Mesendoderm (in vitro differentiated cells): ENCODE results near the gene HOXD10.

Source experiments
- DNase-seq: peaks from one replicate; pipeline ENCODE4 v3.0.0; 2013
- H2AK5ac ChIP-seq: 2 replicates; pipeline ENCODE4 v1.6.1; 2013; ENCODE audit warnings: low read length, inconsistent platforms
- H2BK120ac ChIP-seq: 2 replicates; pipeline ENCODE4 v1.6.1; 2013; ENCODE audit warnings: low read depth, mild to moderate bottlenecking, low read length, moderate library complexity, mixed read lengths
- H2BK15ac ChIP-seq: replicated peaks from 2 replicates; pipeline ENCODE4 v1.6.1; 2013; ENCODE audit warnings: low read depth, mild to moderate bottlenecking, moderate library complexity
- H2BK5ac ChIP-seq: 2 replicates; pipeline ENCODE4 v1.6.1; 2013; ENCODE audit warnings: low read length, inconsistent platforms
- H3K18ac ChIP-seq: 2 replicates; pipeline ENCODE4 v1.6.1; 2013; ENCODE audit warnings: mild to moderate bottlenecking, low read length, mixed read lengths
- H3K23ac ChIP-seq: one replicate; pipeline ENCODE4 v1.6.1; 2013; ENCODE audit warnings: low read length
- H3K27ac ChIP-seq: 2 replicates; pipeline ENCODE4 v1.5.1; 2013; ENCODE audit warnings: low read depth, mild to moderate bottlenecking, inconsistent platforms, low read length, moderate library complexity
- H3K27me3 ChIP-seq: 2 replicates; pipeline ENCODE4 v1.6.1; 2013; ENCODE audit warnings: low read length, control low read depth, mild to moderate bottlenecking, inconsistent platforms; ENCODE audit not compliant: insufficient read depth, poor library complexity
- H3K36me3 ChIP-seq: 2 replicates; pipeline ENCODE4 v1.6.1; 2013; ENCODE audit warnings: low read length, inconsistent platforms; ENCODE audit not compliant: control insufficient read depth, insufficient read depth
- H3K4ac ChIP-seq: one replicate; pipeline ENCODE4 v1.6.1; 2013; ENCODE audit warnings: low read depth, mild to moderate bottlenecking, low read length, moderate library complexity
- H3K4me1 ChIP-seq: 2 replicates; pipeline ENCODE4 v1.6.1; 2013; ENCODE audit warnings: low read depth, low read length, inconsistent platforms; ENCODE audit not compliant: control insufficient read depth
- H3K4me2 ChIP-seq: 2 replicates; pipeline ENCODE4 v1.6.1; 2013; ENCODE audit warnings: low read length
- H3K4me3 ChIP-seq: 2 replicates; pipeline ENCODE4 v1.5.1; 2013; ENCODE audit warnings: mild to moderate bottlenecking, low read length
- H3K56ac ChIP-seq: one replicate; pipeline ENCODE4 v1.6.1; 2013; ENCODE audit warnings: low read length
- H3K79me1 ChIP-seq: 2 replicates; pipeline ENCODE4 v1.6.1; 2013; ENCODE audit warnings: low read length, inconsistent platforms
- H3K79me2 ChIP-seq: 2 replicates; pipeline ENCODE4 v1.6.1; 2013; ENCODE audit warnings: mild to moderate bottlenecking, low read length; ENCODE audit not compliant: control insufficient read depth, insufficient read depth
- H3K9ac ChIP-seq: 2 replicates; pipeline ENCODE4 v1.6.1; 2013; ENCODE audit warnings: low read length, inconsistent platforms
- H4K5ac ChIP-seq: one replicate; pipeline ENCODE4 v1.6.1; 2013; ENCODE audit warnings: low read length
- H4K8ac ChIP-seq: one replicate; pipeline ENCODE4 v1.6.1; 2013; ENCODE audit warnings: low read depth, mild to moderate bottlenecking, control low read depth, low read length, moderate library complexity
- WGBS: extraction: QIAGEN DNeasy Blood & Tissue Kit; methylation state at CpG from one replicate; pipeline ENCODE4 v1.1.7; 2013; ENCODE audit warnings: low lambda C conversion rate, missing lambda C conversion rate; ENCODE audit not compliant: insufficient coverage; ENCODE audit errors: extremely low coverage; 5-methylcytosine and 5-hydroxymethylcytosine counted together

HOXD10 gene

DNA sequence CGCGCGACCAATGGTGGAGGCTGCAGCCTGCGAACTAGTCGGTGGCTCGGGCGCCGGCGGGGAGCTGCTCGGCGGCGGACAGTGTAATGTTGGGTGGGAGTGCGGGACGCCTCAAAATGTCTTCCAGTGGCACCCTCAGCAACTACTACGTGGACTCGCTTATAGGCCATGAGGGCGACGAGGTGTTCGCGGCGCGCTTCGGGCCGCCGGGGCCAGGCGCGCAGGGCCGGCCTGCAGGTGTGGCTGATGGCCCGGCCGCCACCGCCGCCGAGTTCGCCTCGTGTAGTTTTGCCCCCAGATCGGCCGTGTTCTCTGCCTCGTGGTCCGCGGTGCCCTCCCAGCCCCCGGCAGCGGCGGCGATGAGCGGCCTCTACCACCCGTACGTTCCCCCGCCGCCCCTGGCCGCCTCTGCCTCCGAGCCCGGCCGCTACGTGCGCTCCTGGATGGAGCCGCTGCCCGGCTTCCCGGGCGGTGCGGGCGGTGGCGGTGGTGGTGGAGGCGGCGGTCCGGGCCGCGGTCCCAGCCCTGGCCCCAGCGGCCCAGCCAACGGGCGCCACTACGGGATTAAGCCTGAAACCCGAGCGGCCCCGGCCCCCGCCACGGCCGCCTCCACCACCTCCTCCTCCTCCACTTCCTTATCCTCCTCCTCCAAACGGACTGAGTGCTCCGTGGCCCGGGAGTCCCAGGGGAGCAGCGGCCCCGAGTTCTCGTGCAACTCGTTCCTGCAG is 6.3 kb downstream of the HOXD10 start, which contains the start of gene HOXD9:
Gene HOXD9 (plus strand): TSS at position 37 of the 728 bp plus-strand sequence. CDS start 50 bp downstream, at position 87.
- Histone ChIP-seq H3K4me3 (no peak within 1 kb of the TSS), H3K36me3 (no peaks in the 10 kb centered on the region), H3K79me2 (no peaks in the 10 kb centered on the region), H3K27ac (no peak within 1 kb of the TSS), H3K23ac (no peak within 1 kb of the TSS), H2BK5ac (no peak within 1 kb of the TSS), H2AK5ac (no peak within 1 kb of the TSS), H3K27me3 (peaks cover 82% of the 10 kb centered on the region), H2BK15ac (no peak within 1 kb of the TSS), H3K79me1 (no peaks in the 10 kb centered on the region), H3K4ac (no peak within 1 kb of the TSS), H3K4me2 (peak within 1 kb of the TSS; percentile 80), H3K18ac (no peak within 1 kb of the TSS), H2BK120ac (no peak within 1 kb of the TSS), H4K5ac (no peak within 1 kb of the TSS), H3K9ac (no peak within 1 kb of the TSS), H3K4me1 (no peaks in the 10 kb centered on the region), H3K56ac (no peak within 1 kb of the TSS), H4K8ac (no peak within 1 kb of the TSS)
- WGBS = no CpG with 5 or more reads among the region's 84 CpGs
- no peak for DNase-seq

DNA sequence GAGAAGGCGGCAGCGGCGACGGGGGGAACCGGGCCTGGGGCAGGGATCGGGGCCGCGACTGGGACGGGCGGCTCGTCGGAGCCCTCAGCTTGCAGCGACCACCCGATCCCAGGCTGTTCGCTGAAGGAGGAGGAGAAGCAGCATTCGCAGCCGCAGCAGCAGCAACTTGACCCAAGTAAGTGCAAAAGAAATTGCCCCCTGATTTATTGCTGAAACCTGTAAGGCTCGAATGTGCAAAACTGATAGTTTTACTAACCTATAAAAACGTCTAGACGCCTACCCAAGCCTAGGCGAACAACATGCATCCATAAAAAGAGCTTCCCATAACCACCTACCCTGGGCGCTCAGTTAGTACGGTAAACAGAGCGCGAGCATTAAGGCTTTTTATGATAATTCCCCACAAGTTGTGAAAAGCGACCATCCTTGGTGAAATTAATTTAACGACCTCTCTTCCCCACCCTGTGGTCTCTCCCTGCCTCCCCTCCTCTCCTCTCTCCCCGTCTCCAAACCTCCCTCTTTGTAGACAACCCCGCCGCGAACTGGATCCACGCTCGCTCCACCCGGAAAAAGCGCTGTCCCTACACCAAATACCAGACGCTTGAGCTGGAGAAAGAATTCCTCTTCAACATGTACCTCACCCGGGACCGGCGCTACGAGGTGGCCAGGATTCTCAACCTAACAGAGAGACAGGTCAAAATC is 7.0 kb downstream of the HOXD10 start:
- Histone ChIP-seq H2AK5ac (no peak overlapping the region), H3K4me2 (no peak overlapping the region), H2BK120ac (no peak overlapping the region), H2BK15ac (no peak overlapping the region), H2BK5ac (no peak overlapping the region), H3K4me3 (no peak overlapping the region), H3K18ac (no peak overlapping the region), H3K27ac (no peak overlapping the region), H3K9ac (no peak overlapping the region), H3K56ac (no peak overlapping the region), H3K79me1 (no peaks in the 10 kb centered on the region), H3K79me2 (no peaks in the 10 kb centered on the region), H3K36me3 (no peaks in the 10 kb centered on the region), H4K8ac (no peak overlapping the region), H3K4ac (no peak overlapping the region), H3K27me3 (peaks cover 82% of the 10 kb centered on the region), H3K23ac (no peak overlapping the region), H4K5ac (no peak overlapping the region), H3K4me1 (no peaks in the 10 kb centered on the region)
- DNase-seq = no peak
- WGBS = no CpG with 5 or more reads among the region's 40 CpGs

DNA sequence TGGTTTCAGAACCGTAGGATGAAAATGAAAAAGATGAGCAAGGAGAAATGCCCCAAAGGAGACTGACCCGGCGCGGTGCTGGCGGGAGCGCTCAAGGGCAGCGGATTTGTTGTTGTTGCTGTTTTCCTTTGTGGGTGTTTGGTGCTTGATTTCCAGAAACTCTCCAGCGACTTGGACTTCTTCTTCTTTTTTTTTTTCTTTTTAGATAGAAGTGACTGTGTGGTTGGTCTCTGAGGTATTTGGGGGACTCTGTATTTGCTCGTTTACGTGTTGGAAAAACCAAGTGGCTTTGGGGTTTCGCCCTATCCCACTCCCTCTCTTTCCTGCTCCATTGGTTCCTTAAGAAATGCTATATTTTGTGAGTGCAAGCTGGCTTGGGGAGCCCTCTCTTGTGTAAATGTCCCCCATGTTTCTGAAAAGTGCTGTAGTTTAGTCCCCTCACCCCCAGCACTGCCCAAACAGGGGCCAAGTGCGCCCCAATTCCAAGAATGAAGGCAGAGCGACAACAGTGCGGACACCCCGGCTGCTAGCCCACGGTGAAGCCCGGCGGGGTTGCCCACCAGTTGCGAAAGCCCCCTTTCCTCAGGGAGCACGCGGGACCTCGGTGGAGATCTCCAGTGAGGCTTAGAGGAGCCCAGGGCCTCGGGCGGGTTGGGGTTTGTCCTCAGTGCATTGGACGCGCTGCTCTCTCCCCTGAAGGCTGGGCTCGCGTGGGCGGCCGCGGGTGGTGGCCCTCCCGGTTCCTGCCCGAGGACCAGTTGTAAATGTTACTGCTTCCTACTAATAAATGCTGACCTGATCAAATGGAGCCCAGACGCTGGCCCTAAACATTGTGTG is 7.8 kb downstream of the HOXD10 start:
- no CpG with 5 or more reads among the region's 34 CpGs for WGBS
- Histone ChIP-seq H3K4me1 (no peaks in the 10 kb centered on the region), H3K4me2 (no peak overlapping the region), H3K27me3 (peaks cover 86% of the 10 kb centered on the region), H3K23ac (no peak overlapping the region), H3K79me2 (no peaks in the 10 kb centered on the region), H3K18ac (no peak overlapping the region), H3K79me1 (no peaks in the 10 kb centered on the region), H2BK5ac (no peak overlapping the region), H3K4me3 (no peak overlapping the region), H2AK5ac (no peak overlapping the region), H3K27ac (no peak overlapping the region), H3K4ac (no peak overlapping the region), H3K56ac (no peak overlapping the region), H3K36me3 (no peaks in the 10 kb centered on the region), H2BK15ac (no peak overlapping the region), H4K8ac (no peak overlapping the region), H3K9ac (no peak overlapping the region), H2BK120ac (no peak overlapping the region), H4K5ac (no peak overlapping the region)
- DNase-seq = no peak

DNA sequence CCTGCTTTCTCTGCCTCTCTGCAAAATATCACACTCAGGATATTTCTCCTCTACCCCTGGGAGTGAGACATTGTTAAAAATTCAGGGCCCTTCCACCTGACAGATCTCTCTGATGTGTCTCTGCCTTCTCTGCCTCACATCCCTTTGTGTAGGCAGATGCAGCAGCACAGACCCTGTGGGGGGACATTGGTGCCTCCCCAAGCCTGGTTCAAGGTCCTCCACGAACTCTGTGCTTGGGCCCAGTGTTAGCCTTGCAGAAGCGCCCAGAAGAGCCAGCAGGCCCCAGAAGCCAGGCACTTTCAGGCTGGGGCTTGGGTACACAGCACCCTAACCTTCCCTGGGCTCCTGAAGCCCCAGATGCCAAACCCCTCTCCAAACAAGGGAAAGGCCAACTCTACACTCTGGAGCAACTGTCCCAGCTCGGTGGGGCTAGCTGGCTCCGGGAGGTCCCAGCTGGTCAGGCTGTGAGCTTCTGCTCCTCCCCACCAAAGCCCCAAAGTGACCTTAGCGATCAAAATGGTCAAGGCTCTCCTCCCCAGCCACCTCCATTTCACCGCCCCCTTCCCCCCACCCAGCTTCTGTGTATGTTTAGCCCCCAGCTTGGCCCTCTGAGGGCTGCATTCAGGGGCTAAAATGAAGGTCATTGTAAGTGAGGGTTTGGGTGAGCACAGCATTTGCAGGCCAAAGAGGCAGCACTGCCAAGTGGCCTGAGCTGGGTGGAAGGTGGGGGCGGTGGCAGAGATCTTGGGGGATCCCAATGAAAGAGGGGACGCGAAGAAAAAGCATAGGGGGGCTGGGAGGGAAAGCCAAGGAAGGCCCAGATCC is 8.6 kb downstream of the HOXD10 start:
- Histone ChIP-seq H3K9ac (no peak overlapping the region), H3K79me2 (no peaks in the 10 kb centered on the region), H3K23ac (no peak overlapping the region), H3K56ac (no peak overlapping the region), H2BK5ac (no peak overlapping the region), H2BK15ac (no peak overlapping the region), H3K4me1 (no peaks in the 10 kb centered on the region), H3K4ac (no peak overlapping the region), H4K5ac (no peak overlapping the region), H2BK120ac (no peak overlapping the region), H4K8ac (no peak overlapping the region), H2AK5ac (no peak overlapping the region), H3K79me1 (no peaks in the 10 kb centered on the region), H3K36me3 (no peaks in the 10 kb centered on the region), H3K4me2 (no peak overlapping the region), H3K4me3 (no peak overlapping the region), H3K18ac (no peak overlapping the region), H3K27ac (no peak overlapping the region), H3K27me3 (peaks cover 84% of the 10 kb centered on the region)
- WGBS = no CpG with 5 or more reads among the region's 9 CpGs
- no peak for DNase-seq

DNA sequence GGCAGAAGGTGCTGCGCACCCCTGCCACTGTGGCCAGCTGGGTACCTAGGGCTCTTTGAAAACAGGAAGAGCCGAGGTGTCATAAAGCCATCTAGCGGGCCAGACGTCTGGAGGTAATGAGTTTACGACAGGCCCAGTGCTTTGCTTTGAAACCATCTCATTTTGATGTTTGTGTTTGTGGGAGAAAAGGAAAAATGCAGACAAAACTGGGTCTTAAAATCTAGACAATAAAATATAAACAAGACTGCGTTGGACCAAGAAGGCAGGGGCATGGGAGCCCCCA is 9.1 kb downstream of the HOXD10 start:
- Histone ChIP-seq H3K79me1 (no peaks in the 10 kb centered on the region), H3K4me1 (no peaks in the 10 kb centered on the region), H3K79me2 (no peaks in the 10 kb centered on the region), H2BK15ac (no peak overlapping the region), H3K9ac (no peak overlapping the region), H2AK5ac (no peak overlapping the region), H3K4ac (no peak overlapping the region), H3K27ac (no peak overlapping the region), H2BK120ac (no peak overlapping the region), H3K4me3 (no peak overlapping the region), H3K4me2 (no peak overlapping the region), H3K23ac (no peak overlapping the region), H3K36me3 (no peaks in the 10 kb centered on the region), H4K8ac (no peak overlapping the region), H3K56ac (no peak overlapping the region), H2BK5ac (no peak overlapping the region), H3K27me3 (peaks cover 84% of the 10 kb centered on the region), H3K18ac (no peak overlapping the region), H4K5ac (no peak overlapping the region)
- no peak for DNase-seq
- no CpG with 5 or more reads among the region's 6 CpGs for WGBS
